ENCODE data around the gene MVB12B.

GRCh38 chr9:126417684-126418083 lies 91.1 kb downstream of the MVB12B start:
- TF ChIP-seq SIN3A (IDR thresholded peaks at IDR 0.05; ENCODE audit: borderline replicate concordance, insufficient read depth, low read length) (no peak), REST (IDR thresholded peaks at IDR 0.05; ENCODE audit: insufficient read depth in 1 of 2, low read depth in 2 of 2, low read length in 2 of 2) (no peak)

All from PFSK-1 (cell line).